ENCODE results near the gene DCPS.
"Not testable (repeated sequence)": the region's sequence is repeated elsewhere in the genome, so short reads cannot be mapped to it uniquely, and the experiment has no call there.

DCPS gene

DNA sequence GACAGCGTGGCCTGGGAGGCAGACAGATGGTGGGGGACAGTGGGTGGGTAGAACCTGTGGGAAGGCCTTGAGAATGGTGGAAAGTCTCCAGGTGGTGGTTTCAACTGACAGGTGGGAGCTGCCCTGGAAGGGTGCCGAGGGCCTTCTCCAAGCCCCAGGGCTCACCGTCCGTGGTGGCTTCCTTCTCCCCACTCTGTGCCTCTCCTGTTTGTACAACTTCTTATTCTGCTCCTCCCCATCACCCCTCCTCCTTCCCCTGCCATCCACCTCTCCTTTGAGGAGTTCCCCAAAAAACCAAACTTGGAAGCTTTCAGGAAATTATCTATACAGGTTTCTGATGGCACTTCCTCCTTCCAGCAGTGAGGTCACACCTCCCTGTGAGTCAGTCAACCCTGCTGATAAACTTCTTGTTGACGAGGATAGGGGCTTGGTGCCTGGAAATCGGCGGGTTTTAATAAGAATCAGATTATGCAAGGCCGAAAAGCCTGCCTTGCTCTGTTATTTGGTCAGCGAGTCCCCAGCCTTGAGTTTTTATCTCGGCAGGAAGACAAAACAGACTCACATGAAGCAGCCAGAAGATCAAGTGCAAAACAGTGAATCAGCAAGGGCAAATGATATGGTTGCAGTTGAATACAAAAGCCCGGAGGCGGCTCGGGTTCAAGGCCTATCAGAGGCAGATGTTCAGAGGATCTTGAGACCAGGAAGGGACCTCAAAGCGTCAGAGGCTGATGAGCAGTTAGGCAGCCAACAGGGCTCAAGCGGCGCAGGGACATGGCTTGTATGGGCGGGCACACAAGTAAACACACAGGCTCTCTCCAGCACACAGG lies 42.1 kb downstream of the DCPS start:
- no peak for DNase-seq (ENCODE audit: low read depth)

DNA sequence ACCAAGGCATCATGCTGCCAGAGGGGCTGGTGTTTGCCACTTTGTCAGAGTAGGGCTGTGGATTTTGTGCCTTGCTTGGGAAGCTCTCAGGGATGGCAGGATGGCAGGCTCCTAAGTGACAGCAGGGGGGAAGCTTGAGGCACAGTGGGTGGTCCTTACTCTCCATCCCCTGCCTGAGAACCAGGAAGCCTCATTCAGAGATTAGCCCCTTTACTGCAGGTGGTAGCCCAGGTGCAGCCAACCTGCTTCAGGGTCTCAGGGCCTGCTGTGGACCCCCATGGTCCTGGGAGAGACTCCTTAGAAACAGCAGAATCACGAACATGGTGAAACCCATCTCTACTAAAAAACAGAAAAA lies 42.7 kb downstream of the DCPS start:
- no peak for DNase-seq (ENCODE audit: low read depth)

DNA sequence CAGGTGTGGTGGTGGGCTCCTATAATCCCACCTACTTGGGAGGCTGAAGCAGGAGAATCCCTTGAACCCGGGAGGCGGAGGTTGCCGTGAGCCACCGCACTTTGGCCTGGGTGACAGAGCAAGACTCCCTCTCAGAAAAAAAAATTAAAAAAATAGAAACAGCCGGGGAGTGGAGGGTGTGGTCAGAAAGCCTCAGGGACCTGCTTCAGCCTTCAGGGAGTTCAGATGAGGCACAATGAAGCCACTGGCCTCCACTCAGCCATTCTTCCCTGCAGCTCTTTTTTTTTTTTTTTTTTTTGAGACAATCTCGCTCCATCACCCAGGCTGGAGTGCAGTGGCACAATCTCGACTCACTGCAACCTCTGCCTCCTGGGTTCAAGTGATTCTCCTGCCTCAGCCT lies 43.1 kb downstream of the DCPS start:
- DNase-seq (ENCODE audit: low read depth), result not testable (repeated sequence)

DNA sequence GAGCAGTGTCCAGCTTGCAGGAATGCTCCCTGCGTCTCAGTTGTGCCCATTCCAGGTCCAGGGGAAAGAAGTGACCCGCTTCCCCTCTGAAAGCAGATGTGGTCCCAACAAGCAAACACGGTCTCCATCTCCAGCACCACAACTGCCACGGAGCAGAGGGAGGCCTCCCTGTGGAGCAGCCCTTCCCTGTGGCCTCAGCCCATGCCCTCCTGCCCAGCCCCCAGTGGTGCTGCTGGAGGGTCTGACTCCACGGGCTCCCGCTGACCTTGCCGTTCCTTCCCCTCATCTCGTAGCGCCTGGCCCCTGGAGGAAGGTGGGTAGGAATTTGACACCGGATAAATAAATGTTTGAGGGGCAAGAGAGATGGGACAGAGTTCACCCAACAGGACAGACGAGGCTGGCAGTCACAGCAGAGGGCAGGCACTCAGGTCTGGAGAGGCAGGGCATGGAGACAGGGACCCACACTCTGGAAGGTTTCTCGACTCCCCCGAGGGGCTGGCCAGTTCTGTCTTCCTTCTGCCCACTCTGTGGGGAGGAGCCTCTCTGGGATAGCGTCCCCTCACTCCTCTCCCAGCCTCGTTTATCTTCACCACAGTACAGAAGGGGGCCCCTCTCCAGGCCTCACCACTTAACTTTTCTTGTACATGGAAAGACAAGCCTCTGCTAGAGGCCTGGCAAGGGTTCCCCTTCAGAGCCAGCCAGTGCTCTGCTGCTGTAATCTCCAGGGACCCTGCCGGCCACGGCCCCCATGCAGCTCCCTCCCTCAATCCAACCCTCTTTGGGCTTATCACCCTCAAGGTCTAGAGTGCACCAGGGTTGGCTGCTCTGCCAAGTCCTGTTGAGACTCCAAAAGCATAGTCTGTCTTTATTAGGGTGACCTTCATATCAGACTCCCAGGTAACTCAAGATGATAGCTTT lies 44.1 kb downstream of the DCPS start:
- no peak for DNase-seq (ENCODE audit: low read depth)

DNA sequence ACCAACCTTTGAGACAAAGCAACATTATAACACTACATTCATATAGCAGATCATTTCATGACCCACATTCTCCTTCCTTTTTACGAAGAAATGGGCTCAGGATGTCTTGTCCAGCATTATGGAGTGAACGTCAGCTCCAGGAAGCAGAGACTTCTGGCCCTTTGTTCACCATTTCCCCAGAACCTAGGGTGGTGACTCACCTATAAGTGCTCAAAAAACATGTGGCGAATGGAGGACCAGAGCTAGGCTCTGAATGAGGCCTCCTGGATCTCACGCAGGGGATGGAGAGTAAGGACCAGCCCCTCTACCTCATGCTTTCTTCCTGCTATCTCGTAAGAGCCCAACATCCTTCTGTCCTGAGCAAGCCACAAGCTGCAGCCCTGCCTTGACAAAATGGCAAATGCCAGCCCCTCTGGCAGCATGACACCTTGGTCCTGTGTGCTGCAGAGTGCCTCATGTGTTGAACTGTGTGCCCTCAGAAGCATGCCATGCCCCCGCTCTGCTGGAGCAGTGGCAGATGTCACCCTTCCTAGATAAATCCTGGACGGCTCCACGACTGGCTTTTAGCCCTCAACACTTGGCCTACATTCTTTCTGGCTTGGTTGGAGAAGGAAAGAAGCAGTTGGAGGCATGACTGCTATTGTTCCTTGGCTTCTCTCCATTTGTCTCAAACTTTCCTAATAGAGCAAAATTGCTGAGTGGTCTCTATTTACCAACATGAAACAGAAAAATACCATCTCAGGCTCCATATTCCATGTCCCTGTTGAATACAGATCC lies 45.1 kb downstream of the DCPS start:
- no peak for DNase-seq (ENCODE audit: low read depth)

DNA sequence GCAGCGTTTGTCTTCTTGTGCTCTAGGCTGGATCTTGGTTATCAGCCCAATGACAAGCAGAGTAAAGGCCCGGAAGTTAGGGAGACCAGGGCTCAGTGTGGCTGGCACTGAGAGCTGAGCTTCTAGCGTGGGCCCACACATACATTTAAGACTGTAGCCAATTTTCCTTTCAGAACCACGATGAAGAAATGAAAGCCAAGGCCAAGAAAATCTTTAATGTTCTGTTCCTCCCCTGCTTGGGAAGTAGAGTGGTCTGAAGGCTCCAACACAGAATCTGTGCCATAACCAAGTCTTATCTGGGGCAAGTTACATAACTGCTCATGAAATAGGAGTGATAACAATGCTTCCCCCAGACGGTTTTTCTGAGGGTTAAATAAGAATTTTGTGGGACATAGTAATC lies 47.0 kb downstream of the DCPS start:
- DNase-seq (ENCODE audit: low read depth), result no peak

DNA sequence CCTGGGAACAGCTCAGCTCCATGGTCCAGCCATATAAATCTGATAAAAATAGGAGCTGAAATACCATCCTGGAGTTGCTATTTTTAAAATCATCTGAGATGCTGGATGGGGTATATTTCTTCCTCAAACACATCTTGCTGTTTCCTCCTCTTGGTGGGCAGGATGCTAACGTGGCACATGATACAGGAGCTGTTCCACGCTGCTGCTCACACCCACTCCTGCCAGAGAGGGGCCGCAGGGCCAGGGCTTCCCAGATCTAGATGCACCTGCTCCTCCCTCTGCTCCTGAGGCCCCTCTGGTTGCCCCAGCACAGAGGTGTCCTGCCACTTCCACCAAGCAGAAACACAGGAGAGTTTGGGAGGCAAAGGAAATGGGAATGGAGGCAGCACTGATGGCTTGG lies 48.3 kb downstream of the DCPS start:
- DNase-seq (ENCODE audit: low read depth), result no peak

DNA sequence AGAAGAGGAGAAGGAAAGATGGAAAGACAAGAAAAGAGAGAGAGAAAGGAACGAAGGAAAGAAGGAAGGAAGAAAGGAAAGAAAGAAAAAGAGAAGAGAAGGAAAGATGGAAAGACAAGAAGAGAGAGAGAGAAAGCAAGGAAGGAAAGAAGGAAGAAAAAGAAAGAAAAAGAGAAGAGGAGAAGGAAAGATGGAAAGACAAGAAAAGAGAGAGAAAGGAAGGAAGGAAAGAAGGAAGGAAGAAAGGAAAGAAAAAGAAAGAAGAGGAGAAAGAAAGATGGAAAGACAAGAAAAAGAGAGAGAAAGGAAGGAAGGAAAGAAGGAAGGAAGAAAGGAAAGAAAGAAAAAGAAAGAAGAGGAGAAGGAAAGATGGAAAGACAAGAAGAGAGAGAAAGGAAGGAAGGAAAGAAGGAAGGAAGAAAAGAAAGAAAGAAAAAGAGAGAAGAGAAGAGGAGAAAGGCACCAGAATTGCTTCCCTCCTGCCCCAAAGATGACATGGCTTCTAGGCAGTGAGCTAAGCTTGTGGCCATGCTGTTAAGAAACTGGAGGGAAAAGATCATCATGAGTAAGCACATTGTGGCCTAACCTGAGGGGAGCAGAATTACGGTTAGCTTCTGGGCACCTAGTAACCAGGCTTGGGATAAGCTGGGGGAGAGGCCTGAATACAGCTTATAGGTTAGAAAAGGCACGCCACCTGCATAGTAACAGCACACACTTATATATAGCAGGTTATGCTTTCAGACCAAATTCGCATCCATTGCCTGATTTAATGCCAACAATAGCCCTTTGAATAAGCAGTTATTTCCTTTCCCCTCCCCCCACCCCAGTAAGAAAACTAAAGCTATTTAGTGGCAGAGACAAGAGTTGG lies 49.3 kb downstream of the DCPS start:
- no peak for DNase-seq (ENCODE audit: low read depth)

DNA sequence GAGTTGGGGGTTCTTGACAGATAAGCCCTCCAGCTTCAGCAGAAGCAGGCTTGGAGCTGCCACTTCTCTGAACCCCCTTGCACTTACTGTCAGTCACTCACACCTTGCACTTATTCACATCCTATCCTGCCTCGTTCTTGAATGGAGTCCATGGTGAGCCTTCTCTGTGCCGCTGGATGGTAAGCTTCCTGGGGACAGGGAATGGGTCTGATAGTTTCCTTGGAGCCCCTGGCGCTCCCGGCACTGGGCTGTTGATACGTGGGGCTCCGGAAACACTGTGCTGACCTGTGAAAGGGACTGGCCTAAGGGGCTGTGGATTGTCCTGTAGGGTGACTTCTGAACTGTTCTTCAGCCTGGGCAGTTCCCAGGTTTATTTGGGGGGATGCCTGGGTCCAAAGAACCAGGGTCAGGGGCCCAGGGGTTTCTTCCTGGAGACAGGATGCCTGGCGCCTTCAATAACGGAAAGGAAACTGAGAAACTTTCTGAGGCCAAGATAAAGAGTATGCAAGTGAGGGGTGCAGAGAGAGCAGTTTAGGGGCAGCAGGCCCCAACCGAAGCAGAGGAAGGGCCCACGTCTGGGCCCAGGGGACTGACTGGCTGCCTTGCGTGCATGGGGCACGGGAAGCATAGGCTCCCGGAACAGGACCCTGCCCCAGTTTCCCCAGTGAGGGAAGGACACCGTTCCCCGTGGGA lies 50.9 kb downstream of the DCPS start:
- no peak for DNase-seq (ENCODE audit: low read depth)

DNA sequence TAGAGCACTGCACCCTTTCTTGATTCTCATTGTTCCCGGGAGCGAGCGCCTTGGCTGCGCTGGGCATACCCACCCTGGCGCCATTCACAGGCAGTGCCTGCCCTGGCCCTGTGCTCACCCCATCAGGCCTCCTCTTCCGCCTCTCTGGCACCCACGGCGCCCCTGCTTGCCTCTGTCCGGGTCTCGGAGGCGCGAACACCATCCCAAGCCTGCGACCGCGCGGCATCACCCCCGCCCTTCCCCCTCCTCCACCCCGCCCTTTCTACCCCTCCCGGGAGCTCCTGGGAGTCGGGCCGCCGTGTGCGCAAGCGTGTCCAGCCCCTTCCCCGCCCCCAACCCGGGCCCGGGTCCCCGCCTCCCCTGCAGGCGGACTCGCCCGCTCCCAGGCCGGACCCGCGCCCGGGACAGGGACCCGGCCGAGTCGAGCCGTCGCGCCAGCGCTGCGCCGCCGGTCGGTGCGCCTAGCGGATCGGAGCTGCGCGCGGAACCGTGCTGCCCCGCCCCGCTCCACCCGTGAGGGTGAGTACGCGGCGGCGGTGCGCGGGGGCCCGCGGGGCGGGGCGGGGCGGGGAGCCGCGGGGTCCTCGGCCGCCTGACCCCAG lies 51.6 kb downstream of the DCPS start, which contains the start of gene ST3GAL4:
Gene ST3GAL4 (plus strand): TSS at position 363 of the 602 bp plus-strand sequence. CDS start 50,470 bp downstream, outside the sequence.
- DNase-seq (ENCODE audit: low read depth), result peak; percentile 60

DNA sequence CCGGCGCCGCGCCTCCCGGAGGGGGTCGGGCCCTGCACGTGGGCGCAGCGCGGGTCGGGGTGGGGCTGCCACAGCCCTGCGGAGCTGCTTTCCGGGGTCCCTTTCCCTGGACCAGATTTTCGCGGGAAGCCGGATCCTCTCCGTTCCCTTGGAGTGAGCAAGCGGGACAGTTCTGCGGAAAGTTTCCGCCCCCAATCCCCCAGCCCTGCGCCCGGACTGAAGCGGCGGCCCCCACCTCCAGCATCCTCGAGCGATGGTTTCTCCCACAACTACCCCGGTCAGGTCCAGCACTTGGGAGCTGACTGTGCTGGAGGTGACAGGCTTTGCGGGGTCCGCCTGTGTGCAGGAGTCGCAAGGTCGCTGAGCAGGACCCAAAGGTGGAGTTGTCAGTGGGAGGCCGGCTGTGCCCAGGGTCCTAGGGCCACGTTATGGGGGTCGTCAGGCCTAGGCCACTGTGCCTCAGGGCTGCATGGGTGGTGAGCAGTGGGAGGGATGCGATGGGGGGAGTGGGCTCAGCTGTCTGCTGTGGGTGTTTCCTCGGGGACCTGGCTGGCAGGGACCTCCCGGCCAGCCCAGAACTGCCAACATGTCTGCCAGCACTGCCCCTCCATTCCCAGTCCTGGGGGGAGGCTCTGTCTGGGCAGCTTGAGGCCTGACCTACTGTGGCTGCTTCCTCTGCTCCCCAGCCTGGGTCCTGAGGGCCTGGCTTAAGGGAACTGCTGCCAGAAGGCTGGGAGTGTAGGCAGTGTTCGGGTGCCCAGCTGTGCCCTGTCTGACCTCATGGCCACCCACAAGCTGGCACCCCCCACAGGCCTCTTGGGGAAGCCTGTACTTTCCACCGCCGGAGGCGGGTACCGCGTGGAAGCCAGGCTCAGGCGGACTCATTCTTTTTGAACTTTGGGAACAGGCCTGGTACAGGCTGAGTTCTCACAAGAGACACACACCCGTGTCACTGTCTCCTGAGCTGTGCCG lies 52.4 kb downstream of the DCPS start:
- DNase-seq (ENCODE audit: low read depth), result no peak

DNA sequence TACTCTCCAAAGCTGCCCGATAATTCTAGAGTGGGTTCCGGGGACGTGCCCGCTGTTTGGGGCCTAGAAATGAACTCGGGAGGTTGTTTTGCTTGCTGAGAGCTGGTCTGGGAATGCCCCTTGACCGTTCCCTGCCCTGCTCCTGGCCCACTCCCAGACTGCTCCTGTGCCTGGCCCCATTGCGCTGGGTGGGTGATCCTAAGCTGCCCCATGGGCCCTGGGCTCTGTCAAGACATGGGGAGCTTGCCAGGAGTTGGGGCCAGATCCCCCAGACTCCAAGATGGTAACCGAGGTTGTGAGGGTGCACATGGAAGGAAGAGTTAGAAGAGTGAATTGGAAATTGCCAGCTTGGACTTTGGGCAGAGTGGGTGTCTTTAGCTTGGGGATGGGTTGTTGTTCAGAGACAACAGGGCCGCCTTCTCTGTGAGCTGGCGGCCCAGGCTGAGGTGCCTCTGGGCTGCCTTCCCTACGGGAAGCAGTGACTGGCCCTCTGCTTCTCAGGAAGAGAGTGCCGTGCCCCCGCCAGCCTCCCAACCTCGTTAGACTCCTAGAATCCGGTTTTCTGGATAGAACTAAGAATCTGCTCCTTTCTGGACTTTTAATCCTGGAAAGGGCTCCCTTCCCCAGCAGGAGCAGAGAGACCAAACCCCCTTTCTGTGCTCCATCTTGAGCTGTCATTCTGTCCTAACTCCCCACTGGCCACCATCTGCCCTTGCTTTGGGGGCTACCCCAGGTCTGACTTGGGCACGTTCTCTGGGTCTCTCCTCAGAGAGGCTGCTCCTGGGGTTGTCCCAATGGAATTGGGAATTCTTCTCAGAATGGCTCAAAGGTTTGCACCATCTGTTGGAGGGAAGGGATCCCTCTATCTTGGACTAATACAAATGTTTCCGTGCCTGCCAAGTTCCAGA lies 53.4 kb downstream of the DCPS start:
- DNase-seq (ENCODE audit: low read depth), result no peak

DNA sequence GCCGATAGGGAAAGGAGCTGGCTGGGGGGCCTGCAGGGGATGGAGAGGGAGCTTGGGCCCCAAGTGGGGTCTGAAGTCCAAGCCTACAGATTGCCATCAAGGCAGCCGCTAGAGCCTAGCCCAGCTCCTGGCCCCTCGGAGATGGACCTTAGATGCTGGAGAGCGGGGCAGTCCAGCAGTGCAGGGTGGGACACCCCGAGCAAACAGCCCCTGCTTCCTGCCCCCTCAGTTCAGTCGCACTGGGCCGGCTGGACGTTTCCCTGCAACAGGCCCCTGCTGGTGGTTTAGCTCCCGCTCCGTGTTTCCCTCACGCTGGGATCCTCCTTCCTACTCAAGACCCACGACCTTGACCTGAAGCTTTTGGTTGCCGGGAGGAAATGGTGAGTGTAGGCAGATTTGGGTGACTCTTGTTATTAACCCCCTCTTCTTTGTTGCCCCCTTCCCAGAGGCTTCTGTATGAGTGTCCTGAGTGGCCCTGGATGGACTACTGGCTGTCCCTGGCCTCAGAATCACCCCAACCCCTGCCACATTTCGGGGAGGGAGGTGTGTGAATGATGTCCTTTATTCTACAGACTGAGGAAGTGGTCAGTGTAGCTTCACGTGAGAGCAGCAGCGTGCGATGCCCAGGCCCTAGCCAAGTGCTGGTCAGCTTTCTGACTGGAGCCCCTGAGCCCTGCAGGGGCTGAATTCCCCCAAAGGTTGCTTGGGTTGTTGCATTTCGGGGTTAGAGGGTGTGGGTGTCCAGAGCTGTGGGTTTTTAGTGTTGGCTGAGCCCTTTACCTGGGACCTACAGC lies 54.3 kb downstream of the DCPS start:
- no peak for DNase-seq (ENCODE audit: low read depth)

DNA sequence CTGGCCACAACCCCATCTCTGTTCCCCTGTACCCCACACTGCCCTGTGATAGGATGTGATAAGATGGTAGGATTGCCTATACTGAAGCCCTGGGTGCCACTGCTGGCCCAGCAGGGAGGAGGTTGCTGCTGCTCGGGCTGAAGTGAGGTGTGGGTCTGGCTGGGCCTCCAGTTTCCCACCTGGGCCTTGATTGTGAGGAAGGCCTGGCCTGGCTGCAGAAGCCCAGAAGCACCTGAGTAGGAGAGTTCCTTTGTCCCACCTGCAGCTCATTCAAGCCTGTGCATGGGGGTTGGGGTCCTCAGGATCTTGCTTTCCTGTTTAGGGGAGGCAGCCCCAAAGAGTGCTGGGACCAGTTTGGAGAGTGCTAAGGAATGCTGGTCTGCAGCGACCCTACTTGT lies 54.9 kb downstream of the DCPS start:
- no peak for DNase-seq (ENCODE audit: low read depth)

DNA sequence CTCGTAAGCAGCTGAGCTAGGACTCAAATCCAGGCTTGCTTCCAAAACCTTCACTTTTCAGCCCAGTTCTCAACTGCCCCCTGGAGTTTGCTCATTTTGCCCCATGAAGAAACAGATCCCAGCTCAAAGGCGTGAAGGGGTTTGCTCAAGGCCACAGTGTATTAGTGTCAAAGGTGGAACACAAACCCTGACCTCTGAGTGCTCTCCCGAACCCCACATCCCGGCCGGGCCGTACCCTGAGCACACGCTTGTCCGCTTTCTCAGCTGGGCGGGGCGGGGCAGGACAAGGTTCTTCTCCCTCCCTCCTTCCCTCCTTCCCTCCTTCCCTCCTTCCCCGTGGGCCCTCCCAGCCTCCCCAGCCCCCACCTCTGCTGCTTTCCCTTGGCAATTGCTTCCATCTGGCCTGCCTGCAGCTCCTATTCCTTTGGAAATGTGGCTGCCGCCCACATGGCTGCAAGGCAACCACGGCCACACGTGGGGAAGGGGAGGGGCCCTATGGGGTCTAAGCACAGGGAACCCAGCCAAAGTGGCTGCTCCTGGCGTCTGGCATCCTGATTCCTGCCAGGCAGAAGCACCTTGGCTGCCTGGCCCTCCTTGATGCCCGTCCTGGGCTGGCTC lies 55.7 kb downstream of the DCPS start:
- DNase-seq (ENCODE audit: low read depth), result no peak

DNA sequence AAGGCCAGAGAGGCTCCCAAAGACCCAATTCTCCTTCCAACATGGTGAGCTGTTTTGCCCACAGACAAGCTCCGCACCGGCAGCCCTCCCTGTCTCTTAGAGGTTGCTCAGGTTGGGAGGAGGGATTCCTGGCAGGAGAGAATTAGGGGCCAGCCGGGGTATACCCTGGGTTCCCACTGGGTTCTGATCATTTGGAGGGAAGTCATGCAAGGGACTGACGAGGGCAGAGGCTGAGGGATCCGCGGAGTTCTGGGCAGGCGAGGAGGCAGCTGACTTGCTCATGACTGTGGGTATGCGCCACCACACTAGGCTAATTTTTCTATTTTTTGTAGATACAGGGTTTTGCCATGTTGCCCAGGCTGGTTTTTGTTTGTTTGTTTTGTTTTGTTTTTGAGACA lies 56.2 kb downstream of the DCPS start:
- DNase-seq (ENCODE audit: low read depth), result no peak

DNA sequence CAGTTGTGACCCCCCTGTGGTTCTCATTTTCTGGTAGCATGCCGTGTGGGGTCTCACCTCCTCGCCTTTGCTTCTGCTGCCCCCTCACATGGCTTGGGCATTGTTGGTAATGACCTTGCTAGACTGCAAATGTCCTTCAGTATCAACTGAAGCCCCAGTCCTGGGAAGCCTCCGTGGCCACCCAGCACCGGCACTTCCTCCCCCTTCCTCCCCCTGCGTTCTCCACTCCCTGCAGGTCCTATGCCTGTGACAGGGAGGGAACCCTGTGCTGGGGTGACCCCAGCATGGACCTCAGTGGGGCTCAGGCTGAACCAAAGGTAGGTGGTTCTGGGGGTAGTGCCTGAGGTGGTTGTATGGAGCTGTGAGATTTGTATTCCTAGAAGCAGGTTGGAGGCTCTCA lies 57.5 kb downstream of the DCPS start:
- no peak for DNase-seq (ENCODE audit: low read depth)
